ENCODE data around the gene XKRX.

The XKRX gene

DNA sequence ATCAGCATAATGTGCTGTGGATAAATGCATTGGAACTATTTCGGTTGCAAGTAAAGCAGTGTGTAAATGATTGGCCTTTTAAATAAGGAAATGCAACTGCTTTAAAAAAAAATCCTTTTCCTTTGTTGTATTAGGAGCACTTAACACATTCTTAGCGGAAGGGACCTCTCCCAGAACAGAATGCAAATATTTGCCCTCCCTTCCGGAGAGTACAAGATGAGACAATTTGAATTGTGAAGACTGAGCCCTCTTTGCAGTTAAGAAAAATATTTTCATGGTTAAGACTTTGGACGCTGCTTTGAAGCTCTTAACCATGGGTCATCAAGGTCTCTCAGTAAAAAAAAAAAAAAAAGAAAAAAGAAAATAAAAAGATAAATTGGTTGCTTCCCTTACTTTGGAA is 45.1 kb downstream of the XKRX start:
- DNase-seq: no peak

- DNase-seq: no peak
These were observed 48.3 kb downstream of the XKRX start for GRCh38 chrX:100880368-100880767.

- DNase-seq: no peak
These were observed 54.4 kb downstream of the XKRX start, which contains the start of gene NOX1 for GRCh38 chrX:100874325-100874724. NOX1 (minus strand) TSS chrX:100874359; CDS start chrX:100874139, 220 bp downstream.

DNA sequence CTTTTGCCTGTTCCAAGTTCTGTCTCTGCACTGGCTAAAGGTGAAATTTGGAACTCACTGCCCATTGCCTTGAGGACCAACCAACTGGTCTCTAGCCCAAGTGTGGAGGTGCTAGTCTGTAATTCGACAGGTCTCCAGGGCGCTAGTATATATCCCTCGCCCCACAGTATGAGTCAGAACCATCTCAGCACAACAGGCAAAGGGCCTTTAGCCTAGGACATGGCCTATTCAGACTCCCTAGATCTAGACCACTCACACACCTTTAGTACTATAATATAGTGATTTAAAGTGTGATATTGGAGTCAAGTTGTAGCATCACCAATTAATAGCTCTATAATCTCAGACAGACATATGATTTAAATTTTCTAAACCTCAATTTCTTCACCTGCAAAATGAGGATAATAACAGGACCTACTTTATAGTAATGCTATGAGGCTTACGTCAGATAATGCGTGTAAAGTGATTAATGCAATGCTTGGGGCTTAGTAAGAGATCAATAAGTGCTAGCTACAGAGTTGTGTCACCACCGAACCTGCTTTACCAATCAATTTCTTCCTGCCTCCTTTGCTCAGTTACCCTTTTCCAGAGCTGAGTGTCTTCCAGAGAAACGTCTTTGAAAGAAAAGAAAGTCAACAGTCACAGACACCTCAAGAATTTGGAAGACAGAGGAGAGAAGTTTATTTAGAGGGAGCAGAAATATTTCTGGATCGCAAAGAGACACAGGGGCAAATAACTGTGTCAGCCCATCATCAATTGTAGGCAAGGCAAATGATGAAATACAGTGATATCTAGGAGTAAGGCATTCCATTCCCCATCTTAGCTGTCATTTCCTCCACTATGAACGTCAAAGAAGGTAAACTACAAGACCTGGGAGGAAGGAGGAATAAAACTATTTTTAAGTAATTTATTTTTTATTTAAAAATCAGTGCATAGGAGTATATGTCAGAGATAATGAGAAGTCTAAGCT is 56.8 kb downstream of the XKRX start:
- no peak for DNase-seq

DNA sequence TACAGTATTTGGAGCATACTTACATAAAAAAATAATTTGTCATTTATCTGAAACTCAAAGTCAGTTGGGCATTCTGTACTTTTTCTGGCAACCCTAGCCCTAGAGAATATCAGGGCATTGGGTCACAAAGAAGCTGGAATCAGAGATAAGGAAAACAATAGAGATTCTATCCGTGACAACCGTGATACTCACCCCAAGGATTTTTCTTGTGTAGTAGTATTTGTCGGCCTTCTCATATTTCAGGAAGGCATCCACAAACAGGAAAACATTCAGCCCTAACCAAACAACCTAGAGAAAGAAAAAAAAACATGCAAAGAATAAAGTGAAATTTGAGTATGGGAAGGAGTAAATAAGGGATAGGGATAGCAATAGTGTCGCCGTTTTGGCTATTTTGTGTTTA is 58.2 kb downstream of the XKRX start:
- DNase-seq: no peak

- no peak for DNase-seq
These were observed 60.4 kb downstream of the XKRX start for GRCh38 chrX:100868273-100868672.

GRCh38 chrX:100864657-100865391 is 63.9 kb downstream of the XKRX start:
- DNase-seq: no peak

Data from femur (tissue), 1 donor.